Stimulated activated naive CD8-positive, alpha-beta T cell treated with anti-CD3 and anti-CD28 coated beads, Interleukin-15, Interleukin-2, amounts not matched to agents 100 U/mL and 50 U/mL, for 24 hours (primary cell): ENCODE data around the gene BORCS5.
"Not testable (repeated sequence)": the region's sequence is repeated elsewhere in the genome, so short reads cannot be mapped to it uniquely, and the experiment has no call there.

ENCODE experiments used
- ATAC-seq: fragments of 150-1000 bp; cut with Tn5 transposase; one replicate; pipeline ENCODE4 v1.10.0; 2021
- DNase-seq: peaks from one replicate; pipeline ENCODE4 v3.0.0; 2021

Gene BORCS5

DNA sequence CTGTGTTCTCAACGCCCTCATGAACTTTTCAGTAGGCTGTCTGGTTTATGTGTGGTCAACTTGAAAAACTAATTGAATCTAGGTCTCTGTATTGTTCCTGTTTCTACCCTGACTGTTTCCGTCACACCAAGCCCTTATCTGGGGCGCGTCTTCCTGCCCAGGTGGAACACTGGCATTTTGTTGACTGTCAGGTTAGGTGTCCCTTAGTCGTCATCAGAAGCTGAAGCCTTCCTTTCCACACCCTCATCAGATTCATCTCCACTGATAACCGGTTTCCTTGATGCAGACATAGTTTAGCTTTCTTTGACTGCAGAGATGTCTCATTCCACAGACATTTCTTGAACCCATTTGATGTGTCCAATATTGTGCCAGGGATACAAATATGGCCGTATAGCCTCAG is 109.3 kb downstream of the BORCS5 start:
- ATAC-seq (peak; percentile 60), DNase-seq (peak; percentile 38)

DNA sequence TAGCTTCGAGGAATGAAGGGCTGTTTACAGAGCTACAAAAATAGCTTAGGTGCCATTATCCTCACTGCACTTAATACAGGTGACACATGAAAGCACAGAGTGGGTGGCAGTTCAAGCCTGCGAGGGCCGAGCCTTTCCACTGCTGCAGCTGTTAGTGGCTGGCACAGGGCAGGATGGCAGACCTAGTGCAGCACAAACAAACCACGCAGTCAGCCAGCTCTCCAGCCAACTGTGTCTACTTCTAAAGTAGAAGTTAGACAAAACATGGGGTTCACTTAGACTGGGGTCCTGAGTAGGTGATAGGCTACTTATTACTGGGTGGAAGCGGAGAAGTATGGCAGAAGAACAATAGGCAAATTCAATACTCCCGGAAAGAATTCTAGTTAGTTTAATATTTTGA is 110.4 kb downstream of the BORCS5 start:
- peak; percentile 44 for DNase-seq
- peak; percentile 69 for ATAC-seq

DNA sequence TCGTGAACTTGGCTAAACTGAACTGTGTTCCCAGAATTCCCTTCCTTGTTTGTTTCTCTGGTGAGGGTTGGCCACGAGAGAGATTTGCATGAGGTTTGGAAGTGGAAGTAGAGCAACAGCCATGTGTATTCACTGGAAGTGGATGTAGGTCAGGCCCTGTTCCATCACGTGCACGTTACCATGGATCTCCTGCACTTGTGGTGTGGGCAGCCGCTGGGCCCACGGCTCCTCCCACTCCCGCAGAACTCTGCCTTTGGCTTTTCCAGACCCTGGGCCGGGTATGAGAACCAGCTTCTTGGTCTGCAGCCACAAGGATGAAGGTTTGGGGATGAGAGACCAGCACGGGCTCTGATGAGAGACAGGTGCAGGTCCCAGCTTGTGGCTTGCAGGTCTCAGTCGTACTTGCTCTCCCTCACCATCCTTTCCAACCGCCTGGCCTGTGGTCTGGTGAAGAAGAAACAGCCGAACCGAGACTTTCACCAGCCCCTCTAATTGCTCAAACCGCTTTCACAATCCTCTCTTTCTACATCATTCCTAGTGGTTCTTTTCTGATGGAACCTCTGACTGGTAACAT is 110.9 kb downstream of the BORCS5 start:
- peak; percentile 38 for ATAC-seq

DNA sequence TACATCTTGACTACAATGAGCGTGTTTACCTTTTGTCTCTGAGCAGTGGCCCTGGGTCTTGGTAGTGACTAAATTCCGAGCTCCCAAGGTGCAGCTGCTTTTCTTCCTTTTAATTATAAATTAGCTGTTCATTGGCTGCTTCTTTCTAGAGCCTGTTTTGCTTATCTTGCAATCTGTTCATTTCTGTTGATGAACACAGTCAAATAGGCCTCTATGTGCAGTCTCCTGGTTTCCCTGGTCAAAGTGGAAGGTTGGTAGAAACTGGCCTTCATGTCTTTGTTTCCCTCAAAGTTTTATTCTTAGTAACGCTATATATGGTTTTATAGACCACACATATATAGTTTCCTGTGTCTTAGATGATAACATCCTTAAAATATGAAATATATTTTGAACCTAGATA is 111.7 kb downstream of the BORCS5 start:
- no peak for DNase-seq
- ATAC-seq: no peak

More for the DNA sequence above, 110.9 kb downstream of the BORCS5 start:
- DNase-seq: peak; percentile 45

DNA sequence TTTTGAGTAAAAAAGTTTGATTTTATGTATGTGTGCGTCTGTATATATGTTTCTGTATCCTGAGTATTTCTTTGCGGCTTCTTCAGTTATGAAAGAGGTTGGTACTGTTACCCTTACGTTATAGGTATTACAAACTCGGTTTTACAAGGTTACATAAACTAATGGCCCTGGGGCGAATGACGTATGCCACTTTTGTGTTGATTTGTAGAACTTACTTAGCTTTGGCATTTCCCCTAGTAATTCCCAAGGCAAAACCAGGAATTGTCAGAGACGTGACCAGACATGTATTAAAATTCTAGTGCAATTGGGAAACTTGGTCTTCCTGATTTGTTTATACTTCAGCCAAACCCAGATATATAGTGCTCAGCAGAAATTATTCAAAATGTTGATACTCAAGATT is 112.5 kb downstream of the BORCS5 start:
- DNase-seq (no peak), ATAC-seq (no peak)

DNA sequence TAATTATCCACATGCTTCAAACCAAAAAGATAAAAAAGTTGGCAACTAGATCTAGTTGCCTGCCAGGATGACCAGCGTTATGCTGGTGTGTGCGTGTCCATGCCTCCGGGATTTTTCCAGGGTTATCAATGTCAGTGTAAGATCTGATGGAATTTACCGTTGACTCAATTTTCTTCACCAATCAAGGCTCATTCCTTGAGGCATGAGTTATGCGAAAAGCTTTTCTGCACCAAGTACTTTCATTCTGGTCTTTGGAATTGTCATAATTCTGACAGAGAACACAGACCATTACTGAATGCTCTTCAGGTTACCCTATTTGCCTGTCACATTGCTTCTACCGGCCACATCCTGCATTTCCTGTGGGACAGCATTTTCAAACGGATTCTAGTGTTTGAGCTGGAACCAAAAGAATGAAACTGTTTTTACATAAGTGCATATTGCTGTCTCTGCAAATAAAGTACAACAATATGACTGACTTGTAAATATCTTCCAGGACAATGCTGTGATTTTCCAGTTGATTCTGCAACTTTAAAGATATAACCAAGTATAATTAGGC is 114.0 kb downstream of the BORCS5 start:
- DNase-seq (no peak), ATAC-seq (no peak)

DNA sequence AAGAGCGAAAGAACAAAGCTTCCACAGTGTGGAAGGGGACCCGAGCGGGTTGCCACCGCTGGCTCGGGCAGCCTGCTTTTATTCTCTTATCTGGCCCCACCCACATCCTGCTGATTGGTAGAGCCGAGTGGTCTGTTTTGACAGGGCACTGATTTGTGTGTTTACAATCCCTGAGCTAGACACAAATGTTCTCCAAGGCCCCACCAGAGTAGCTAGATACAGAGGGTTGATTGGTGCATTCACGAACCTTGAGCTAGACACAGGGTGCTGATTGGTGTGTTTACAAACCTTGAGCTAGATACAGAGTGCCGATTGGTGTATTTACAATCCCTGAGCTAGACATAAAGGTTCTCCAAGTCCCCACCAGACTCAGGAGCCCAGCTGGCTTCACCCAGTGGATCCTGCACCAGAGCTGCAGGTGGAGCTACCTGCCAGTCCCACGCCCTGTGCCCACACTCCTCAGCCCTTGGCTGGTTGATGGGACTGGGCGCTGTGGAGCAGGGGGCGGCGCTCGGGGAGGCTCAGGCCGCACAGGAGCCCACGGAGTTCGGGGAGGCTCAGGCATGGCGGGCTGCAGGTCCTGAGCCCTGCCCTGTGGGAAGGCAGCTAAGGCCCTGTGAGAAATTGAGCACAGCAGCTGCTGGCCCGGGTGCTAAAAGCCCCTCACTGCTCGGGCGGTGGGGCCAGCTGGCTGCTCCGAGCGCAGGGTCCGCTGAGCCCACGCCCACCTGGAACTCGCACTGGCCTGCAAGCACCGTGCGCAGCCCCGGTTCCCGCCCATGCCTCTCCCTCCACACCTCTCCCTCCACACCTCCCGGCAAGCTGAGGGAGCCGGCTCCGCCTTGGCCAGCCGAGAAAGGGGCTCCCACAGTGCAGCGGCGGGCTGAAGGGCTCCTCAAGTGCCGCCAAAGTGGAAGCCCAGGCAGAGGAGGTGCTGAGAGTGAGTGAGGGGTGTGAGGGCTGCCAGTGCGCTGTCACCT is 115.4 kb downstream of the BORCS5 start:
- ATAC-seq, DNase-seq: not testable (repeated sequence)

DNA sequence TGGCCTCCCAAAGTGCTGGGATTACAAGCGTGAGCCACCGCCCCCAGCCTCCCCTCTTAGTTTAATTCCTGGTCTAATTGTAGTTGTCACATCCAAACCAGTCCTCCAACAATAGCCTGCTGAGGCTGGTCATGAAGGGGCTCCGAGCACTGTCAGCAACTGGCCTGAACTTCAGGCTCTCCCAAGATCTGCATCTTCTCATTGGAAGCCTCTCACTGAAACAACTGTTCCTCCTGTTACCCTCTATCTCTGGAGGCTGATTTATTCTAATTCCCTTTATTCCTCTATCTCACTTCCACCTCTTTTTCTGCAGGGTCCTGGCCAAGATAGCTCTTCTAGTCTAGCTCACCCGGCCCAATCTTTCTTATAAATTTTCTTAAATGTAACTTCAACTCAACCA is 116.3 kb downstream of the BORCS5 start:
- ATAC-seq (no peak), DNase-seq (no peak)

DNA sequence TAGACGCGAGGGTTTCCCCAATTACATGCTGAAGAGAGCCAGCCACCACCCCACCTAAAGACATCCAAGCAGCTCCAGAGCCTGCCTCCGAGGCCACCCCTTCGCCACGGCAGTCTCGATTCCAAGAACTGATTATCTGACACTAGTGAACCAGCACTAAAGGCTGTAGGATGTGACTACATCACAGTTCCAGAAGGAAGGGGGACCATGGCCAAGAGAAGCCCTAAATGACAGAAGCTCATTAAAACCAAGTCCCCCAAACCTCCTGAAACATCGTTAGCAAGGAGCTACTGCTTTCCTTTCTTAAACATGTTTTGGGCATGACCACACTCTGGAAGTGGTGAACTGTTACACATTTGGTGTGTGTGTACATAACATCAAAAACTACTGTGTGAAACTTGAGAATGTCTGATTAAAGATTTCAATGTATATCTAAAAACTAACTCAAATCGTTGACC is 117.6 kb downstream of the BORCS5 start:
- DNase-seq (peak; percentile 45), ATAC-seq (peak; percentile 48)

DNA sequence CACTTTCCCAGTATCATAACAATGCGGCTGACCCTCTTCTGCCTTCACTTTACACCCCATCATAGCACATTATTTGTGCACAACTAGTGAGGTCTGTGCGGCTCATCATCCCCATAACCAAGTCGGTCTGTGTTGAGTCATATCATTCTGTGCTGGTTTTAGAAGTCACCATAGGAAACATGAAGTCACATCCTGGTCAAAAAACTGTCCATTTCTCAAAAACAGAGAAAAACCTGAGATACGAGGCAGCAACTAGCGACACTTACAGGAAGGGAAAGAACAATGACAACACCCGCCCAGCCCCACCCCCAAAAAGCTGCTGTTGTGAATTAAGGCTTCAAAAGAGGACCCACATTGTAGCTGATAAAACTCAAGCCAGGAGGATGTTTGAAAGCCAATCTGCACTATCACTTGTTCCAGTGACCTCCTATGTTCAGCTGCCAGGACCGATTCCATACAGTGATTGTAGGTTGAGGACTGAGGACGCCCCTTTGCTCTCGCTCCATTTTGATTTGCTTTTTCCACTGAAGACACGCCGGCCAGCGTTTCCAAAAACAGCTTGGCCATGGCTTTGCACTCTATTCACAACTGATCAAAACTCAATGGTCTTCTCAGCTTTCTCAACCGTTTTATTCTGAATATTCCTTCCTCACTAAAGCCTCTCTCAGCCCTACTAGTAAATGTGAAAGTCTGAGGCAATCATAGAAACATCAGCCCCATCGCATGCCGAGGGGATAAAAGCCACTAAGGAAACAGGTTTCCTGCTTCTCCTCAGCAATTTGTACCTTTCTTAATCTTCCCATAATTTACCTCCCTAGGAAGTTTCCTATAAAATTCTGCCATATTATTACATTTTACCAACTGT is 118.3 kb downstream of the BORCS5 start:
- peak; percentile 37 for DNase-seq
- ATAC-seq: peak; percentile 95

DNA sequence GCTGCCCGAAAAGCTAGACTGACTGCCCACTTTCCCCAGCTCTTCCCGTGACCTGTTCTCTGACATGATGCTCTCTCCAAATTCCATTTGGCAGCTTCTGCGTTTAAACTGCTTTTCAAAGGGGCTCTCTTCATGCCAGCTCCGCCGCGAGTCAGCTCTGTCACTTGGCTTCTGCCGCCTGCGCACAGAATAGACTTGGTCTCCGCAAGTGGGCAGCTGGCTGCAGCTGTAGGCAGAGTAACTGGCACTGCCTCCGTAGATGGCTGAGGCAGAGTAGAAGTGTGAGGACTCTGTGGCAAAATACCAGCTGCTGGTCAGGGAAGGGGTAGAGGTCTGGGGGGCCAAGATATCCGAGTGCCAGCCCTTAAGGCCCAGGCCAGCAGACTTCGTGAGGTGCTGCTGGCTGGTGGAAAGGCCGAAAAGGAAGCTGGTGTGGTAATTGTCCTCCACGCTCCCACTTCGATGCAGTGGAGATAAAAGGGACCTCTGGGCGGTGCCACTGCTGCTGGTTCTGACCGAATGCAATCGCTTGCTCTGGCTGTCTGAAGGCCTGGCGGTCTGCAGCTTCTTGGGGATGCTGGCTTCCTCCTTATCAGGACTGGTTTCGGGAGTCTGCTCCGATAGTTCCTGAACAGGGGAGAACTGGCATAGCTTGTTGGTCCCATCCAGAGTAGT is 120.1 kb downstream of the BORCS5 start:
- DNase-seq (no peak), ATAC-seq (no peak)

DNA sequence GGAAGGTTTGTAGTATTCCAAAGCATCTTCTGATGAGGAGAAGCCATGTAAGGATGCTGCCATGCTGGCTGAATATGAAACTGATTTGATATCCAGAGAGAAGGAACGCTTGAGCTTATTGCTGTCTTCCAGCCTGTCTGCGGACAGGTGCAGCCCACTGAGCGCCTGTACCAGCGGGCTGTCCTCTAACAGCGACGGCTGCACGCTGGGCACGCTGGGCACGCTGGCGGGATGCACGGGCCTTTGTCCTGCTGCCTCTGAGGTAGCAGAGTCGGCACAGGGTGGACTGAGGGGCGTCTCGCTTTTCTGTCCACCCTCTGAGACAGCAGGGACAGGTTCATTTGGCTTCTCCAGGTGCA is 120.6 kb downstream of the BORCS5 start:
- DNase-seq: no peak

DNA sequence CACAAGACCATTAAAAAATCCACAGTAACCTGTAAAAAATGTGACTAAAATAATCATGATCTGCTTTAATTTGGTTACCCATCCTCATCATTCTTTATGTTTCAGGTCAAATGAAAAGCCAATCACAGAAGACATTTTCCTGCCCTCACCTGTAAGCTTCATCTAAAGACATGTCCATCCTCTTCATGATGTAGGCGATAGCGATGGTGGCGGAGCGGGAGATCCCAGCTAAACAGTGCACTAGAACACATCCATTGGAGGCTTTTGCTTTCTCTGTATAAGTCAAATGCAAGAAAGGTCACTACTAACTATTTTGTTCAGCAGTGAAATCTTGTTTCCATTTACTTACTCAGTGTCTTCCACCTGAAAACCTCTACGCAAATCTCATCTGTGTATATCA is 123.2 kb downstream of the BORCS5 start:
- ATAC-seq: peak; percentile 63
- DNase-seq: peak; percentile 53

More for the DNA sequence above, 120.6 kb downstream of the BORCS5 start:
- no peak for ATAC-seq

DNA sequence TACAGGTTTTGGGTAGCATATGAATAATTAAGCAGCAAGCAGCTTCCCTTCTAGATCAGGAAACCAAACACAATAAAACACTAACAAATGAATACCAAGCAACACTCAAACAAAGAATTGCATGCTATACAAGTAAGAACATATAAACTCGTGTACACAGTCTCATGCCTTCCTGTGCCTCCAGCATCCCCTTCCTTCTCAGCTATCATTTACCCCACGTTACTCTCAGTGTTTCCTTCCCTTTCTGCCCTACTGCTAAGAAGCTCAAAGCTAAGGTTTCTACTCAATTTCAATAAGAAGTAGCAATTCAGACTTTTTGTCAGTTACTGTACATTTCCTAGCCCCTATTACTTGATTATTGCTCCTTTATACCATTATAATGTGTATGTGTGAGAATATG is 124.8 kb downstream of the BORCS5 start:
- ATAC-seq: no peak

DNA sequence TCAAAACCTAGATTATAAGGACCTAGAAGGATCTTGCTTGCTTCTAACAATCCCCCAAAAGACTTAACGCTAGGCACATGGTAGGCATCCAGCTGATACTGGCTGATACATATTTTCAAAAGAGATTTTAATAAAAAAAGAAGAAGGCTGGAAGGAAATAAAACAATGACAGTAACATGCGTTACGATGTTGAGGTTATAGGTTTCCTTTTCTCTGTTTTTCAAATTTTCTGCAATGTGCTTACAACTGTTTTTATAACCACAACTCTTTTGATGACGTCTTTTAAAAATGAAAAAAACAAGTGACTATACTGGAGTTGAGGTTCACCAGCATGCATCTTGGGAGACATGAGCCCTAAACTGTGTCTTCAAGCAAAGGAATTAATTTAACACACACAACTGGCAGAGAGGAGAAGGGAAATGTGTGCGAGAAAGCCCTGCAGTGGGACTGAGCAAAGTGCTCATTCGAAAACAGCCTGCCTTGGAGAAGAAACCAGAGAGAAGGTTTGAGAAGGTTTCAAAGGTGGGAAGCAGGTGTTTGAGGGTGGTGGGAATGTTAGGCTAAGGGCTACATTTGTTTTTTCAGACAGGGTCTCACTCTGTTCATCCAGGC is 125.4 kb downstream of the BORCS5 start:
- DNase-seq (no peak), ATAC-seq (peak; percentile 45)

More for the DNA sequence above, 124.8 kb downstream of the BORCS5 start:
- no peak for DNase-seq

DNA sequence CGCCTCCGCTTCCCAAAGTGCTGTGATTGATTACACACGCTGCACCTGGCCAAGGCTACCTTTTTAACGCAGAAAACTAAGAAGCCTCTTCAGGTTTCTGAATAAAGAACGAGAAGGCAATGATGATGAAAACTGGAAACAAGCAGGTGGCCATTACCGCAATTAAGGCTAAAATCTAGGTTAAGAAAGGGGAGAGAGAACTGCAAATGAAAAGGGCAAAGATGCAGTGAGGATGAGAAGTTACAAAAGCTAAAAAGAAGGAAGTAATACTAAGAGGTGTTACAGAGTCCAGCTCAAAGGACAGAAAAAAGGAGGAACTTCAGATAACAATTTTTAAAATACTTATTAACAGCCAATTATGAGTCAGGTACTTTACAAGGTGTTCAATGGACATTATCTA is 126.1 kb downstream of the BORCS5 start:
- ATAC-seq: no peak

DNA sequence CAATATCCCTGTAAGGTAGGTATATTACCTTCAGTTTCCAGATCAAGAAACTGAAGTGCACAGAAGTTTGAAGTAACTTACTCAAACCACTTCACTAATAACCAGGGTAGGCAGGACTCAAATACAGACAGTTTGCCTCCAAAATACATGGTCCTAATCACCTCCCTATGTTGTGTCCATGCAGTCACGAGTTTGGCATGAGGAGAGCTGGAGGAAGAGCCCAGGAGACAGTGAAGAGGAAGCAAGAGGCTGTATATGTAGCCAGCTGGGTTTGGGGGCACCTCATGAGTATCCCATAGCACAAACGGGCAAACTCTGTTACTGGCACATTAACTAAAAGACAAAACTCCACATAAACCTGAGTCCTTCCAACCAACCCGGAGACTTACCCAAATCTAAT is 126.6 kb downstream of the BORCS5 start:
- no peak for ATAC-seq

More for the DNA sequence above, 126.1 kb downstream of the BORCS5 start:
- DNase-seq: no peak

DNA sequence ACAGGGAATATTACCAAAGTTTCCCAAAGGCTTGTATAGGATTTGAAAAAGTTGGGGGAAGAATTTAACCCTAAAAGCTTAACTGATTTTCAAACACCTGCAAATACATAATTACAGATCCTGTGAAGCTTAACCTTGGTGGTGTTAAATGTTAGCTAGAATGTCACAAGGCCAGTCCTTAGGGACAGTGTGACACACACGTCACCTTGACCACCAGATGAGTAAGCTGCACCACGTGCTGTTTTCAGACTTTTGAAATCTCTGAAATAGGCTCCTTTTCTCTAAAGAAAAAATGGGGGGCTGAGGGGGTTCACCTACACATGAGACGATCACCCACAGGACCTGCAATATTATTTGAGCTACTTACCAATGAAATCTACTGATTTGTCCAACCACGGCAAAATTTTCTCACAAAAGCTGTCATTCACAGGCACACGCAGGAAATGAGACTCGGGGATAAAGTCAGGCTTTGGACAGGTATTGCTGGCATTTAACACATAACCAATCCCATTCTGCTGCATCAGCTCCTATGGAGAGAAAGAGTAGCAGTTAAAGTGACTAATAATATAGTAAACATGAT is 129.9 kb downstream of the BORCS5 start:
- peak; percentile 72 for ATAC-seq

More for the DNA sequence above, 126.6 kb downstream of the BORCS5 start:
- no peak for DNase-seq

DNA sequence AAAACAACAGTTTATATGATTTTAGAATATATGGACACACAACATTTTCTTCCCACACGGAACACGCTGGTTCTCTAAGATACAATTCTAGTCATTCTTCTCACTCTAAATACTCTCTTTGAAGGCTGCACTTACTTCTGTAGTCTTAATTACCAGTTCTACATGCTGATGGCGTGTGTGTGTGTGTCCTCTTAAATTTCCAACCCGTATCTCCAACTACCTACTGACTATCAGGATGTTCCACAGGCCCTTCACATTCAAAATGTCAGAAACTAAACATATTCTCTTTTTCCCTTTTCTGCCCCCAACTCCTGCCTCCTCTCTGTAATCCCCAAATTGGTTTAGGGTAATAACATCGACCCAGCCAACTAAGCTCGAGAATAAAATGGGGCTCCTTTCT is 130.6 kb downstream of the BORCS5 start:
- DNase-seq (no peak), ATAC-seq (no peak)

More for the DNA sequence above, 129.9 kb downstream of the BORCS5 start:
- DNase-seq: no peak

DNA sequence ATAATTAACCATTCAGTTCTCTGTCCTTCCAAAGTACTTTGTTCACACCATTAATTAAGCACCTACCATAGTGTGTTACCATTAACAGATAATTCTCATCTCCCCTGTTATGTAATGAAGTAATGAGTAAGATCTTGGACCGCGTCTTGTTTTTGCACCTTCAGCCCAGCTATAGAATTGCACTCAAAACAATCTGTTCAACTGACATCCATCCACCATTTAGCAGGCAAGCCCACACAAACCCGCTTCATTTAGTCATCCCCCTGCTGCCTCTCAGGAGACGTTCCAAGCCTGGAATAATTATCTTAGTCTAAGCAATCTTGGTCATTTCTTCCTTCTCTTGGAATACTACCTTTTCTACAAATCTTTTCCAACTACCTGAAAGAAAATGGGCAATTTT is 131.4 kb downstream of the BORCS5 start:
- ATAC-seq: no peak
- DNase-seq: no peak
